ENCODE results near the gene NEURL1.
"Not testable (repeated sequence)": the region's sequence is repeated elsewhere in the genome, so short reads cannot be mapped to it uniquely, and the experiment has no call there.

NEURL1 gene

DNA sequence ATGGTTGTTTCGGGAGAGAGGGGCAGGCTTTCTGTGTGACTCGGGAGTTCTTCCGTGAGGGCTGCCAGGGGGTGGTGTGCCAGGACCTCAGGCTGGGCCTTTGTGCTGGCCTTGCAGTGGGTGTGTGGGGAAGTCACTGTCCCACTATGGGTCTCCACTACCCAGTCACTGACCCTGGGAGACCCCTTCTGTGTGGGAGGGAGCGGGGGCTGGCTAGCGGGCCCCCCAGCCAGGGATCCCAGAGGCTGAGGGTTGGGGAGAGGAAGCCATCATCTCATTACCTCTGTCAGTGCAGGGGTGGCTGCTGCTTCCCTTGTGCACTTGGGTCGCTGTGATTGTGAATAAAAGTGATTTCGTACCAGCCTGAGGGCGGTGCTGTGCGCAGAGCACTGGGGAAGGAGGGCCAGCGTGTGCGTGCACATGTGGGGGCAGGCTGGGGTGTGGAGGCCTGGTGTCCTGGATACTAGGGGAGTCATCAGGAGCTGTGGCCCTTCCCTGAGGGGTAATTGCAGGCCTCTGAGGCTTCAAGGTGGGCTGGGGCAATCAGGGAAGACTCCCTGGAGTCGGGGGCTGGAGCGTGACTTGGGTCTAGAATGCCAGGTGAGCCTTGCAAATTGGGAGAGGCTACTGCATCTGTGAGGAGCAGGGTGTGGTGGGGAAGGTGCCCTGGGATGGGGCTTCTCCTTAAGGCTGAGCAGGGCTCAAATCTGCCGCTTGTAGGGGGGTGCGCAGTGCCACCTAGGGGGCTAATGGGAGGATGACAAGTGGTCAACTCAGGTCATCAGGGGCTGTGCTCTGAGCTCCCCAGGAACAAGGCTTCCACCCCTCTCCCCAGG is 98.9 kb downstream of the NEURL1 start:
- no peak for FAIRE-seq

- no peak for FAIRE-seq
Measured at GRCh38 chr10:103593022-103593570, 99.6 kb downstream of the NEURL1 start.

DNA sequence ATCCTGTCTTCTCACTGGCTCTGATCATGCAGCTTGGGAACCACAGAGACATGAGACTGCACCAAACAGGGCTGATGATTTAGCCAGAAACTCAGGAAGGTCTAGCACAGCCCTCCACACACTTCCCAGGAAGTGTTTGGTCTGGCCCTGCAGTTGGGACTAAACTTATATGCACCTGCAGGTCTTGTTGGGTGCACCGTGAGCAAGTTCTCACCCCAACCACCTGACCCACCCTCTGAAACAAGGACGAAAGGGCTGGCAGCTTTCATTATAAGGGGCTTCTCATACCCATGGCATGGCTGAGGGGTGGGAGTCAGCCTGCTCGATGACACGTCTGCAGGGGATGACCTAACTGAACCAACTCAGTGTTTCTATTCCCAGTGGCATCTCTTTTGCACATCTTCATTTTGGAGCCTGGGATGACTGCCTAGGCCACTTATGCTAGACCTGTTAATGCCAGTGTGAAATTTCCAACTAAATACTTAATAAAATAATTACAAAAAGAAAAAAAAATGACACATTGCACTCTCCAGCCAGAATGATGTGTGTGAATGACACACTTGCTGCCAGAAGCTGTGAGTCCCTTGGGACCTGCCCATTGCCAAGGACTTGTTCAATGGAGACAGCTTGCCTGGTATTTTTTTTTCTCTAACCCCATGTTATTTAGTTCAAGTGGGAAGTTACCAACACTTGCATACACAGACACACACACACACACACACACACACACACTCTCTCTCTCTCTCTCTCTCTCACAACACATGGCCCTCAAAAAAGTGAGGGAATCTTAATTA is 102.6 kb downstream of the NEURL1 start:
- no peak for FAIRE-seq

GRCh38 chr10:103597003-103597402 is 103.5 kb downstream of the NEURL1 start:
- no peak for FAIRE-seq

- no peak for FAIRE-seq
Measured at GRCh38 chr10:103598654-103599115, 105.2 kb downstream of the NEURL1 start.

DNA sequence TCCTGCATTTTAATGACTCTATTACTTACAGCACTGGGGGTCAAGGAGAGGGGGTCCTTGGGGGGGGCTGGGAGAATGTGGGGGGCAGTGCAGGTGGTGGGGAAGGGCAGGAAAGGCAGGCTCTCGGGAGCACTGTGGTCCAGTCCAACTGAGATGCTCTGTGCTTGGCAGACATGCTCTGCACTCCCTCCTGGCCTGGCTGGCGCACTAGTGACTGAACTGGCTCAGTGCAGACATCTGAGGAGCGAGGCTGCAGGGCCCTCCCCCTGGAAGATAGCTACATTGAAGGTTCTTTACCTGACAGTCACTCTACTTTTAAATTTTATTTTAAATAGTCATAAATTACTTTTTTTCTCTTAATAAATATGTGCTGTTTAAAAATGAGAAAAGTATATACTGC is 105.7 kb downstream of the NEURL1 start:
- FAIRE-seq = no peak

- no peak for FAIRE-seq
Measured at GRCh38 chr10:103599907-103600306, 106.4 kb downstream of the NEURL1 start.

GRCh38 chr10:103600325-103600724 is 106.8 kb downstream of the NEURL1 start:
- FAIRE-seq = no peak

- FAIRE-seq = no peak
Measured at GRCh38 chr10:103600956-103601569, 107.6 kb downstream of the NEURL1 start.

DNA sequence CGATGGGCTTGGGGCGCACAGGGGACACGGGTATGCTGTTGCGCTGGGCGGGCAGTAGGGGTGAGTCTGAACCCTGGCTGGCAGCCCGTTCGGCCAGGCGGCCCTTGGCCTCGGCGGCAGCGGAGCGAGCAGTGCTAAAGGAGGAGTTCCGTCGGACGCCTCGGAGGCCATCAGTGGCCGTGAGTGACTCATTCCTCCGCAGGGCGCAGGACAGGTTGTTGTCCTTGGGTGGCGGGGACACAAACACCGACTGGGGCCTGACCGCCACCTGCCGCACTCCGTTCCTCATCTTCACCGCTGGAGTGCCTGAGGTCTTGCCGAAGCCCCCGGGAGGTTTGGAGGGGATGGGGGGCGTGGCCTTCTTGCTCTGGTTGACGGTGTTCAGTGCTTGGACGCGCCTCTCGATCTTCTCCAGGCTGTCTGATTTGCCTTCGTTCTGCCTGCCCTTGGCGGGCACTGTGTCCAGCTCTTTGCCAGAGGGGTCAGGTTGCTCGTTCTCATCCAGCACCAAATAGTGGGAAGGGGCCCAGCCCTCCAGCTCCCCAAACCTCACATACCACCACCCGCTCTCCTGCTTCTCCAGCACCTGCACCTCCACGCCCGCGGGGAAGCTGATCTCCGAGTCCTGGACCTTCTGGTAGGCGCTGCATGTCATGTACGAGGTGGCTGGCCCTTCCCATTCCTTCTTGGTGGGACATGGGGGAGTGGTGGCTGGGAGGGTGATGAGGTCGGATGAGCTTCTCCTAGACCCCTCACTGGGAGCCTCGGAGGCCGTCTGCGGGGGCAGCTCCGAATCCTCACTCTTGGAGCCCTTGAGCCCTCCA is 108.7 kb downstream of the NEURL1 start:
- FAIRE-seq = no peak

DNA sequence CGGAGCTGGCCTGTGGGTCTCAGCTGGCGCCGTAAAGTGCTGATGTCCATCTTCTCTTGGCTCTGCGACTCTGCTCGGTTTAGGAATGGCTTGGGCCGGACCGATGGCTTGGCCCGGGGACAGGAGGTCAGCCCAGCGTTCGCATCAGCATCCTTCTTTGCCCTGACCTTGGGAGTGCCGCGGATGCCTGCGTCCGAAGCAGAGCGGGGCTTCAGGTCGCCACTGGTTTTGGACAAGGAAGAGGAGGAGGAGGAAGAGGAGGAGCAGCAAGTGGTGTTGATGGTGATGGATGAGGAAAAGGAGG is 109.3 kb downstream of the NEURL1 start:
- no peak for FAIRE-seq

DNA sequence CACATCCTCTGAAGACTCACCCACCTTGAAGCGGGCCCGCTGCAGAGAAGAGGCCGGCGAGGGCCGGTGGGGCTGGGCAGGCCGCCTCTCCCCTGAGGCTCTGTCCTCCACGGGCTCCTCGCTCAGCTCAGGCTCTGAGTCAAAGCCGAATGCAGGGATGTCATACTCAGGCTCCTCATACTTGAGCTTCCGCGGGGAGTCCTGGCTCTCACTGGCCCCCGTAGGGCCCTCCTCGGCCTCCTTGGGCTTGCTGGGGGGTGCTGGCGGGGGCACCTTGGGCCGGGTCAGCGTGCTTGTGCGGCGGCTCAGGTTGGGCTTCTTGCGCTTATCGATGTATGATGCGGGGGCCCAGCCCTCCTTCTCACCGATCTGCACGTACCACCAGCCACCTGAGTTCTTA is 109.9 kb downstream of the NEURL1 start:
- no peak for FAIRE-seq

DNA sequence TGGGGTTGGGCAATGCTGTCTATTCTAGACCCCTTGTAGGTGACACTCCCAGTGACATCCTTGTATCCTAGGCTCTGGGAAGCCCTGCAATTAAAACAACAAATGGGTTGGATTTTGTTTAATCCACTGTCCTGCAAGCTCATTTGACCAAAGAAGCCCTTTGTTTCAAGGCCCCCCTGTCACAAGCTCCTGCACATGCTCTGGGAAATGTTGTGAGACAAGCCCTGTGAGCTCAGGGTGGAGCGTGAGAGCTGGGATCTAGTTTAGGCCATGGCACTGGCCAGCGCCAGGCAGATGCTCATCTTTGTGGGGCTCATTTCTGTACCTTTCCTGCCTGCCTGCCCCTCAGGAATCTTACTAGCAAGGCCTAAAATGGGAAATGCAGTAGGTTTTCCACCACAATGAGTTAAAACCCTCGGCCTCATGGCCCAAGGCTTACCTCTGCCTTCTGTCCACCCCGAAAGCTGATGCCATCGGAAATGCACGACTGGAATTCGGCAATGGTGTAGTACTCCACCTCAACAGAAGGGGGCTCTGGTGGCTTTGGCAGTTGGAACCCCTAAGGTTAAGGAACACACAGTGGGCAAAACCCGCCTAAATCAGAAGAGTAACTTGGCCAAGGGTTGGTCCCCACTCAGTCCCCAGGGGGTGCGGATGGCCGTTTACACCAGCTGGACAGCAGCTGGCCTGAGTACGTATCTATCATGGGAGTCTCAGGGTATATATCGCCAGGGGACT is 112.0 kb downstream of the NEURL1 start:
- FAIRE-seq = no peak

GRCh38 chr10:103606097-103606438 is 112.6 kb downstream of the NEURL1 start:
- FAIRE-seq = not testable (repeated sequence)

- not testable (repeated sequence) for FAIRE-seq
Measured at GRCh38 chr10:103607051-103607450, 113.5 kb downstream of the NEURL1 start.

GRCh38 chr10:103608056-103608455 is 114.6 kb downstream of the NEURL1 start:
- FAIRE-seq = not testable (repeated sequence)

DNA sequence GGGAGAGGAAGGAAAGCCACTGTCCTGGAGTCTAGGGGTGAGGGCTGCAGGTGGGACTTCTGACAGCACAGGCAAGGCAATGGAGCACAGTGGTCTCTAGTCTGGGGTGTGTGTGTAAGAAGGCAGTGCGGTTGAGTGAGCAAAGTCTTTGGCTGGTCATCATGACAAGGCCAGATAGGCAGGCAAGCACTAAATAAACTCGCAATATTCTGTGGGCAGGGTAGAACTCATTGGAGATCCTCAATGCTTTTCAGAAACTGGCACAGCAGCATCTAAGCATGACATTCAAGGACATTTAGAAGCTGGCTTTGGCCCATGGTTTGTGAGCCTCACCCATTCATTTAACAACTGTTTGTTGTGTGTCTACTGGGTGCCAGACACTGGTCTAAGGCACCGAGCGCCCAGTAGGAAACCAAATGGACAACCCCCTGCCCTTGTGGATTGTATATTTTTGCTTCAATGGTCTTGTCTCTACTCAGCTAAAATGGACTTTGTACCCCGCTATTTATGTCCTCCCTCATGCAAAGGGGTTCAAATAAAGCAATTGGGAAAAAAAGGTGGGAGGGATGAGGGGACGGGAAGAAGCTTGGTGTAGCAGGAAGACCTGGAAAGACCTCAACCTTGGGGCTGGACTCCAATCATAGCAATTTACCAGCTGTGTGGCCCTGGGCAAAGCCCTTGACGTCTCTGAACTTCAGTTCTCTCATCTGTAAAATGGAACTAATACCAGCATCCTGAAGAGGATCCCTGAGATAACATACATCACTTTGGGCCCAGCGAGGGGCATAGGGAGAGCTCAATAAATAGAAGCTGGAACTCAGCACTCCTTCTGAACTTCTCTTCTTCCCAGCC is 116.0 kb downstream of the NEURL1 start:
- no peak for FAIRE-seq

DNA sequence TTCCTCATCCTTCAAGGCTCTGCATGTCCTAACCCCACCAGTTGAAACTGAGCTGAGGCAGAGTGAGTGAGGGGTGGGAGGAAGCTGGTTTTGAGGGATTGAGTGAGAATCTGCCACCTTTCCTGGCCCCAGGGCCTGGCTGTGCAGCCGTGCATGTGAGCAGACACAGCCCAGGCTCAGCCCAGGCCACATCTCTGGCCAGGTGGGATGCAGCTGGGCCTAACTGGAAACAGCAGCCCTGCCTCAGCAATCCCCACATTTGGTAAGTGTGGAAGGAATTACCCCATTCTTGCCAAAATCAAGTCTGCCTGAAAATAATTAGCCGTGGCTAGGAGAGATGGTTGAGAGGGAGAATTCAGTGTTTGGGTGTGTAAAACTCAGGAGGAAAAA is 116.6 kb downstream of the NEURL1 start:
- FAIRE-seq = no peak

- FAIRE-seq = no peak
Measured at GRCh38 chr10:103610921-103611511, 117.5 kb downstream of the NEURL1 start.

Data from TTC549 (cell line).